Measurements from ENCODE around the gene SMIM35. TPM values are rescaled to one million over a fixed set of nuclear protein-coding genes. Genes with fewer than 3 reads are reported as not detected.
A peak's percentile ranks its signal among the peaks of the same experiment; 100 is the strongest.

Gene SMIM35
- total RNA-seq, 2 donors from 2014 or later: not detected

DNA sequence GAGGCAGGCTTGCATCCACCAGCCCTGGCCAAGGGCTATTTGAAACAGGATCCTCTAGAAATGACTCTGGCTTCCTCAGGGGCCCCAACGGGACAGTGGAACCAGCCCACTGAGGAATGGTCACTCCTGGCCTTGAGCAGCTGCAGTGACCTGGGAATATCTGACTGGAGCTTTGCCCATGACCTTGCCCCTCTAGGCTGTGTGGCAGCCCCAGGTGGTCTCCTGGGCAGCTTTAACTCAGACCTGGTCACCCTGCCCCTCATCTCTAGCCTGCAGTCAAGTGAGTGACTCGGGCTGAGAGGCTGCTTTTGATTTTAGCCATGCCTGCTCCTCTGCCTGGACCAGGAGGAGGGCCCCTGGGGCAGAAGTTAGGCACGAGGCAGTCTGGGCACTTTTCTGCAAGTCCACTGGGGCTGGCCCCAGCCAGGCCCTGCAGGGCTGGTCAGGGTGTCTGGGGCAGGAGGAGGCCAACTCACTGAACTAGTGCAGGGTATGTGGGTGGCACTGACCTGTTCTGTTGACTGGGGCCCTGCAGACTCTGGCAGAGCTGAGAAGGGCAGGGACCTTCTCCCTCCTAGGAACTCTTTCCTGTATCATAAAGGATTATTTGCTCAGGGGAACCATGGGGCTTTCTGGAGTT lies 87.3 kb downstream of the SMIM35 start:
- ATAC-seq: no peak
- DNase-seq: no peak
- intact Hi-C loops (cut with DNase I): no loop called here

DNA sequence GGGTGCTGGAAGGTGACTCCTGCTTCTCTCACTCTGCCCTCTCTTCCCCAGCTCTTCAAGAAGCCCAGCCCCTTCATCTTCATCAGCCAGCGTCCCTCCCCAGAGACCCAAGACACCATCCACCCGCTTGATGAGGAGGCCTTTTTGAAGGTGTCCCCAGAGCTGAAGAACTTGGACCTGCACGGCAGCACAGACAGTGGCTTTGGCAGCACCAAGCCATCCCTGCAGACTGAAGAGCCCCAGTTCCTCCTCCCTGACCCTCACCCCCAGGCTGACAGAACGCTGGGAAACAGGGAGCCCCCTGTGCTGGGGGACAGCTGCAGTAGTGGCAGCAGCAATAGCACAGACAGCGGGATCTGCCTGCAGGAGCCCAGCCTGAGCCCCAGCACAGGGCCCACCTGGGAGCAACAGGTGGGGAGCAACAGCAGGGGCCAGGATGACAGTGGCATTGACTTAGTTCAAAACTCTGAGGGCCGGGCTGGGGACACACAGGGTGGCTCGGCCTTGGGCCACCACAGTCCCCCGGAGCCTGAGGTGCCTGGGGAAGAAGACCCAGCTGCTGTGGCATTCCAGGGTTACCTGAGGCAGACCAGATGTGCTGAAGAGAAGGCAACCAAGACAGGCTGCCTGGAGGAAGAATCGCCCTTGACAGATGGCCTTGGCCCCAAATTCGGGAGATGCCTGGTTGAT lies 88.0 kb downstream of the SMIM35 start:
- ATAC-seq (no peak), DNase-seq (no peak)
- intact Hi-C loops (cut with DNase I): no loop called here

DNA sequence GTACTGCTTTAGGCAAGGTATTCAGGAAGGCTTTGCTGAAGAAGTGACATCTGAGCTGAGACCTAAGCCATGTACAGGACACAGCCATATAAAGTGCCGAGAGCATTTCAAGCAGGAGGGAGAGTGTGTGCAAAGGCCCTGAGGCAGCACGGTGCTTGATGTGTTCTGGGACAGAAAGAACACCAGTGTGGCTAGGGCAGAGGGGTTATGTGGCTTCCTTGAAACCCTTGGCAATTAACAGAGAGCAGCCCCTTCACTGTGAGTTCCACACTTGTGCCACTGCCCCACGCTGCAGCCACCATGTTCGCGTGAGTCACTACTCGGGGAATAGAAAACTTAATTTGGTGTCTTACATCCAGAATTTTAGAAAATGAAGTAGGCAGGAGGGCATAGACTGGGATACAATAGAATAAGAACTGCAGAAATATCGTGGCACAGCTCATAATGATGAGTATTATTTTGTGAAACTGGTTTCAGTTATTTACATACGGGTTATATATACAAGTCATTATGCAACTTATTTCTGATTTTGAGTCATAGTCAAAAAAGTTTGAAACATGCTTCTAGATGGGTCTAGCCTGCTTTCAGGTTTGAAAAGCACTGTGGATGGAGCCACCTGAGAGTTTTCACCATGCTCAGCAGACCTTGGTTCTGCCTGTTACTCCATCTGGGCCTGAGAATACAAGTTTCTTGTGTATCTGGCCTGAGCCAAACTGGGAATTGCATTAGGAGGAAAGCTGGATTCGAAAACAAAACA lies 88.8 kb downstream of the SMIM35 start:
- intact Hi-C loops (cut with DNase I): no loop called here
- ATAC-seq (no peak), DNase-seq (no peak)

GRCh38 chr11:117997406-117997805 lies 89.4 kb downstream of the SMIM35 start:
- ATAC-seq: no peak
- DNase-seq: no peak
- intact Hi-C loops (cut with DNase I): no loop called here

DNA sequence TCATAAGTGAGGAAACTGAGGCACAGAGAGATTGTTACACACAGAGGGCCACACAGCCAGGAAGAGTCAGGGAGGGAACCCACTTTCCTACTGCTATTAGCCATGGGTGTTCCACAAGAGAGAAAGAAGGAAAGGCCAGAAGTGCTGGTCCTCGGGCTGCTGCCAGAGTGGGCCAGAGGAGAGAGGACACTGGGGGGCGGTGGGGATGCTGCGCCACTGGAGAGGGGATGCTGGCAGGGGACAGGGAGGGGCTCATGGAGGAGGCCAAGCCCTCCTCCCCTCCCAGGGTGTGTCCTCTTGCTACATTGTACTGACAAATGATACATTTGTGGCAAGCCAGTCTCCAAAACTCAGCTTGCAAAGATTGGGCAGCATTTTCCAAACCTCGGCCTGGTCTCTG lies 90.7 kb downstream of the SMIM35 start:
- DNase-seq (no peak), ATAC-seq (no peak)
- intact Hi-C loops (cut with DNase I): no loop called here

- intact Hi-C loops (cut with DNase I): no loop called here
- ATAC-seq (no peak), DNase-seq (no peak)
Observed at GRCh38 chr11:117995472-117995871, 91.3 kb downstream of the SMIM35 start.

- ATAC-seq: peak; percentile 45 to 70
- intact Hi-C loops (cut with DNase I): no loop called here
- no peak for DNase-seq
Observed at GRCh38 chr11:117993988-117994745, 92.6 kb downstream of the SMIM35 start.

GRCh38 chr11:117992620-117993019 lies 94.1 kb downstream of the SMIM35 start:
- no peak for DNase-seq
- ATAC-seq: no peak
- intact Hi-C loops (cut with DNase I): no loop called here

DNA sequence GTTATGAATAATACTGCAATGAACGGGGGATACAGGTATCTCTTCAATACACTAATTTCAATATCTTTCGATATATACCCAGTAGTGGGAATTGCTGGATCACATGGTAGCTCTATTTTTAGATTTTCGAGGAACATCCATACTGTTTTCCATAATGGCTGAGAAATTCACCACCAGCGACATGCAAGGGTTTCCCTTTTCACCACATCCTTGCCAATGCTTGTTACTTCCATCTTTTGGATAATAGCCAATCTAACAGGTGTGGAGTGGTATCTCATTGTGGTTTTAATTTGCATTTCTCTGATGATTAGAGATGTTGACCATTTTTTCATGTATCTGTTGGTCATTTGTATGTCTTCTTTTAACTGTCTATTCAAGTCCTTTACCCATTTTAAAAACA lies 94.6 kb downstream of the SMIM35 start:
- intact Hi-C loops (cut with DNase I): no loop called here
- DNase-seq: no peak
- no peak for ATAC-seq

DNA sequence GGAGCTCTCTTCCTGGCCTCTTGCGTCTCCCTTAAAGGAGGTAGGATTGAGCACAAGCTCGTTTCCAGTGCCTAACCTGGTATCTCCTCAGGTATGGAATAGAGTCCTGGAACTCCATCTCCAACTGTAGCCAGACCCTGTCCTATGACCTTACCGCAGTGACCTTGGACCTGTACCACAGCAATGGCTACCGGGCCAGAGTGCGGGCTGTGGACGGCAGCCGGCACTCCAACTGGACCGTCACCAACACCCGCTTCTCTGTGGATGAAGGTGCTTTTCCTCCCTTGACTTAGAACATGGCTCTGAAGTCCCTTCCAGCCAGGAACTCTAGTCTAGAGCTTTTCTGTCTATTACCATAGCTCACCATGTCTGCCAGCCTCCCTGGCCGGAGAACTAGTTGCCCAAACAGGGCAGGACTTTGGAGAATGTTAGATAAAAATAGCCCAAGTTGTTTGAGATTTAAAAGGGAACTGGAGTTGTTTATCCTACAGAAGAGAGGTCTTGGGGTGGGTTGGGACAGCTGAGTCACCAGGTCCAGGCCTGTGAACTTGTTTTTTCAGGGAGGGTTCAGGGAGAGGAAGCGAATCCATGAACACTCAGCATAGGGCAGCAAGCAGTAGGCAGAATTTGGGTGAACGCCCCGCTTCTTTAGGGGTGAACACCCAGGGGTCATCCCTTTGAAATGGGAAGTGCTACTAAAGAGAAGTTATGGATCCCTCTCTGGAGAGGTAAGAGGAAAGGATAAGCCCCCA lies 97.2 kb downstream of the SMIM35 start:
- DNase-seq: no peak
- intact Hi-C loops (cut with DNase I): no loop called here

GRCh38 chr11:117986981-117987574 lies 99.7 kb downstream of the SMIM35 start:
- intact Hi-C loops (cut with DNase I): no loop called here
- no peak for DNase-seq
- ATAC-seq: no peak

More for the DNA sequence above, 97.2 kb downstream of the SMIM35 start:
- peak in 1 of 2 donors; percentile 26 for ATAC-seq

DNA sequence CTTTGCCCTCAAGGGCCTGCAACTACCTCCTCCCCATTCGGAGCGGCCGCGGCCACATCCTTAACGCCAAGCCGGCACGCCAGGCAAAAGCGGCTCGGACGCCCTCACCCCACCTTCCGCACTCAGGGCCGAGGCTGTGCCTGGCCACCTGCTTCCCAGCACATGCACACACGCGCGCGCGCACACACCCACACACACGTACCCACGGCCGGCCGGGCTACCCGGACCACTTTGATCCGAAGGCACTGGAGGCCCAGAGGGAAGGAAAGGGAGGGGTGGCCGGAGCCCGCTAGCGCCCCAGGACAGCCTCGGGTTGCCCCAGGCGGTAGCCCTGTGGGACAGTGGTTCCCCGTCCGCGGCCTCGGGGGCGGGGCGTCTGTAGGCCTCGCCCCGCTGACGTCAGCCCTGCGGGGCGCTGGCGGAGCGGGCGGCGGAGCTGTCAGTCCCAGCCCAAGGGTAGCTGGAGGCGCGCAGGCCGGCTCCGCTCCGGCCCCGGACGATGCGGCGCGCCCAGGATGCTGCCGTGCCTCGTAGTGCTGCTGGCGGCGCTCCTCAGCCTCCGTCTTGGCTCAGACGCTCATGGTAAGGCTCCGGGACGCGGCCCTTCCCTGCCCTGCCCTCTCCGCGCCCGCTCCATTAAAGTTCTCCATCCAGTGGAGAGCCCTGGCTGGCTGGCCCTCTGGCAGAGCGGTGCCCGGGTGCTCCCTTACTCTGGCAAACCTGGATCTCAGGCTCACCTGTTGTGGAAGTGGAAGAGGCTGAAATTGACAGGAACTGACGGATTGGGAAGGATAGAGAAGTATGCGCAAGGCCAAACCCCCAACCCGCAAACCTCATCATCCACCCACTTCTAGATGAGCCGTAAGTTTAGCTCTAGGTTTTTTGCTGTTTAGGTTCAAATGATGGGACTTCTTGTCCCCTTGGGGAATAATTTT lies 100.5 kb downstream of the SMIM35 start, which contains the start of gene IL10RA:
IL10RA (plus strand) TSS at position 442 of the 935 bp plus-strand sequence; CDS start at position 516, 74 bp downstream.
- peak; percentile 87 for DNase-seq
- ATAC-seq: peak; percentile 98
- intact Hi-C loops (cut with DNase I): no loop called here

- no peak for DNase-seq
- intact Hi-C loops (cut with DNase I): no loop called here
- no peak for ATAC-seq
Observed at GRCh38 chr11:117984476-117984875, 102.3 kb downstream of the SMIM35 start.

DNA sequence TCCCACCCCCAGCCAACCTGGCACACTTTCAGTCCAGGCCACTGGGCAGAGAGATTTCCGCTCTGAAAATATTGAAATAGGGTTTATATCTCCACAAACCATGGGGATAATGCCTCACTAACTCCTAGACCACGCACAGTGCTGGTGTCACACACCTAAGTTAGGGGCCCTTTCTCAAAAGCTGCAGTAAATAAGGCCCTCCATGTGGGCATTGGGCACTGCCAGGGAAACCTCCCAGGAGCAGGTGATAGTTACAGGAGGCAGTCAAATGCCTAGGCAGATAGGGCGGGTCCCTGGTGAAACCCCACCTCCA lies 103.6 kb downstream of the SMIM35 start:
- DNase-seq: no peak
- ATAC-seq: no peak
- intact Hi-C loops (cut with DNase I): no loop called here

DNA sequence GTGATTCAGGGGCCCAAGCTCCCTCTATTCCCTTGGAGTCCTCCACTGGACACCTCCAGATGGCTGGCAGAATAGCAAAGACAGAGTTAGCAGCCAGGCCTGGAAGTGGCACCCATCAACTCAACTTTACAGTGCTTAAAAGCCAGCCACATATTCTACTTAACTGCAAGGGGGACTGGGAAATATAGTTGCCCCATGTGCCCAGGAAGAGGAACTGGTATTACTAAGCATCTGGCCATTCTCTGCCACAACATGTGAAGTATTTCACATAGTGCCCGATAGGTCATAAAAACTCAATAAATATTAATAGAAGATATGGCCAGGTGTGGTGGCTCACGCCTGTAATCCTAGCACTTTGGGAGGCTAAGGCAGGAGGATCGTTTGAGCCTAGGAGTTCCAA lies 106.0 kb downstream of the SMIM35 start:
- ATAC-seq (peak in 1 of 2 donors; percentile 17), DNase-seq (no peak)
- intact Hi-C loops (cut with DNase I): no loop called here

DNA sequence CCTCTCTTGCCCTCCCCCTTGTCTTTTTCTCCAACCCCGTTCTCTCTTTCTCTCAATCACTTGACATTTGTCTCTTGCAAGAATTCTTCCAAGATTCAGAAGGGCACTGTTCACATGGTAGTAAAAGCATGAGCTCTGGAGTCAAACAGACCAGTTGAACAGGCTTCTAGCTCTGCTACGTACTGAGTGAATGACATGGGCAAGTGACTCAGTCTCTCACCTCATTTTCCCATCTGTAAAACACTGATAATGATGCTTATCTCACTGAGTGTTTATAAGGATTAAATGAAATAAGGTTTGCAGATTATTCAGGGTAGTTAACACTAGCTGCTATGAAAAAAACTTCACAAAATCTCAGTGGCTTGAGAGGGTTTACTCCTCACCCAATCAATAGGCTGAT lies 106.5 kb downstream of the SMIM35 start:
- intact Hi-C loops (cut with DNase I): no loop called here
- ATAC-seq (no peak), DNase-seq (no peak)

DNA sequence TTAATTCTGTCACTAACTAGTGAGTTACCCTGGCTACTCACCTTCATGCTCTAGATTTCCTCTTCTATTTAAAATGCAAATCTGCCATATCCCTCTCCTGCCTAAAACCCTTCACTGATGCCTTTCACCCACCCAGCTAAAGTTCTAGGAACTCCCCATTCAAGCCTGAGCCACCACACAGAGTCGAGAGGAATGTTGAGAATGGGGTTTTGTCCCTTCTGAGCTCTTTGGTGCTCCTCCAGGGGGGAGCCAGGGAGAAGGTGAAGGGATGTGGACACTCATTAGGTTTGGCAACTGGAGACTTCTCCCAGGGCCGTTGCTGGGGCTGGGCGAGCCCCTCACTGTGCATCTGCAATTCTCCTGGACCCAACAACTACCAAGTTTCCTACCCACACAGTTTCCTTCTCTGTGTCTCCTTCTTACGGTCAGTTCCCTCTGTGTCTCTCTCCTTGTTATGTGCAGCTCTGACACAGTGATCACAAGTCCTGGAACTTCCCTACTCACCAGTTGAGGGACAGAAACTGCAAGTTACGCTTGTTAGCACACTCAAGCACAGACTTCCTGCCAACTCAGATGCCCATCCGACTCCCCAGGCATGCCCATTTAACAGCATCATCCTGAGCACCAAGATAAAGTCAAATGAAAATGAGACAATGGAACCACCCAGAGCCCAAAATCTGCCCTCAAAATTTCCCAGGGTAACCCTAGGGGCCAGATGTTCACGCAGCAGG lies 107.1 kb downstream of the SMIM35 start:
- DNase-seq (no peak), ATAC-seq (peak; percentile 47 to 67)
- intact Hi-C loops (cut with DNase I): no loop called here
